Measurements from ENCODE around the gene ALDH18A1.
A peak's percentile ranks its signal among the peaks of the same experiment; 100 is the strongest.

ALDH18A1 gene

DNA sequence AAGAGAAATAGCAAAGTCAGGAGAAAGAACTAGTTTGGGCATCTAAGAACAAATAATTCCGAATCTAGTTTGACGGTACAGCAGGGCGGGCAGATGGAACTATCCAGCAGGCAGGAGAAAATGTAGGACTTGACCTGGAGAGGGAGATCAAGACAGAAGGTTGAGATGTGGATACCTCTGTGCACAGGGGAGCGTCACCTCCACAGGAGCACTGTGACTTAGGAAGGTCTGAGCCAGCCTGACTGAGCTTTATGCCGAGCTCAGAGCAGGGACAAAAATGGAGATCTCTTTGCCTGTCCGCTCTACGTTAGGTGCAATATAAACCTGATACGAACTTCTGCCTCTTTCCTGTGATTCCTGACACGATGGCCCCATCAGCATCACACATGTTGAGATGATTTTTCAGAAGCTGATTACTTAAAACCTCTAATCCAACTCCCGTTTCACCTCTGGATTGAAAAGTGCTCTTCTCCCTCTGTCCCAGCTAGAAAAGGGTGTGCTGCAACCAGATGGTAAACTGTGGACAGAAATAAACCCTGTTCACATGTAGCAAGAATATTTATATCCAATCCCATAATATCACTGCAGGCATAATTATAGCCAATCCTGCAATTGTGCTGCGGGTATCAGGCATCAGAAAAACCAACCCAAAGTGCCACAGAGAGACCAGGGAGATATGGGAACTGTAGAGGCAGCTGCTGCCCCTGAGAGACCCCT is 81.7 kb downstream of the ALDH18A1 start:
- DNase-seq = no peak

- DNase-seq = no peak
Measured at GRCh38 chr10:95573964-95574604, 82.4 kb downstream of the ALDH18A1 start.

- no peak for DNase-seq
Measured at GRCh38 chr10:95573527-95573926, 83.0 kb downstream of the ALDH18A1 start.

DNA sequence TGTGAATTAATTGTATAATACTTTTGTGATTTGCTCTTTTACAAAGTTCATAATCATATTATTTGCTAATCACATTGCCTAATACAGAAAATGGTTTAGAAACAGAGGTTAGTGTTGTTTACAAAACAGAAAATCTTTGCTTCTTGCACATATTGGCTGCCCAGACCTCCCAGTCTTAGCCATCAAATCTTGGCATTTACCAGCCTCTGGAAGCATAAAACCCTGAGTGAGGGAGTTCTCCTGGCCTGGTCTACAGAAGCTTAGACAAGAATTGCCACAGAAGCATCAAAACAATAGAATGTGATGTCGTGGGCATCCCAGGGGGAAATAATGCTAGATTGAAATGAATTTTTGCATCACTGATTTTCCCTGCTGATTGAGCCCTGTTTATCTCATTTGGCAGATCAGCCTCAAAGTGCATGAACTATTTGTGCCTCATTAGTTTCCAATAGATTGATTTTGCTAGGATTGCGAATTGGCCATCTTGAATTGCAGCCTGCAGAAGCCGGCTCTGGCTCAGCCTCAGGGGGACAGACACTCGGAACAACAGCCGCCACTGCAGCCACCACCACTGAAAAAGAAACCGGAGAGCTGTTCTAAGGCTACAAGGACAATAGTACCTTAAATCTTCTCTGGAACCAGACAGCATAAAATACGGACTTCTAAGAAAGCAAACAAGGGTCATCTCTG is 84.2 kb downstream of the ALDH18A1 start:
- no peak for DNase-seq

- DNase-seq = no peak
Measured at GRCh38 chr10:95571390-95571789, 85.1 kb downstream of the ALDH18A1 start.

GRCh38 chr10:95569368-95569767 is 87.1 kb downstream of the ALDH18A1 start:
- DNase-seq = no peak

GRCh38 chr10:95567903-95568630 is 88.4 kb downstream of the ALDH18A1 start:
- no peak for DNase-seq

DNA sequence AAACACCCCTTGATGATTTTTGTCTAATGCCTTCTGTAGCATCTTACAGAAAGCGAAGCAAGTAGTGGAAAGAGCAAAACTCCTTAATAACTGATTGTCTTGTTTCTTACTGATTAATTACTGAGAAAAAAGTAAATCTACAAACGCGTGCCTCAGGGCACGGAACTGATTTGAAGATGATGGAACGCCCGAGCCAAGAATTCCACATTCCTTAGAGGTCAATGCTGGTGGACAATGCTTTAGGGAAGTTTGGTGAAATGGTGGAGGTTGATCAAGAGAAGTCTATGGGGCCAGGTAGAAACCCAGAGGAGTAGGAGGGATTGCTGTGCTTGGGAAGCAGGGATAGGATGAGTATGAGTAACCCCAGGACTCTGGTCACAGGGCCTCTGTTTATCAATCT is 90.4 kb downstream of the ALDH18A1 start:
- no peak for DNase-seq

- no peak for DNase-seq
Measured at GRCh38 chr10:95565336-95565735, 91.2 kb downstream of the ALDH18A1 start.

- no peak for DNase-seq
Measured at GRCh38 chr10:95564291-95564690, 92.2 kb downstream of the ALDH18A1 start.

GRCh38 chr10:95562341-95562965 is 94.1 kb downstream of the ALDH18A1 start:
- DNase-seq = no peak

DNA sequence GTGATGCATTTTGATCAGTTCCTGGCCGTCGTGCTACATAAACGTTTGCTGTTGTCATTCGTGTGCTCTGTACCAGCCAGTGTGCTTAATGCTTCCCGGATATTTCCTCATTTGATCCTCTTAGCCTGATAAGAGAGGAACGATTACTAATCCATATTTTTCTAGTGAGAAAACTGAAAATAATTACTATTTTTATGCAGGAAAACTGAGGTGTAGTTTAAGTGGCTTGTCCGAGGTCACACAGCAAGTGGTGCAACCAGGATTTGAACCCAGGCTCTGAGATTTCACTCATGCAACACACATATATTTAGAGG is 94.7 kb downstream of the ALDH18A1 start:
- DNase-seq = no peak

DNA sequence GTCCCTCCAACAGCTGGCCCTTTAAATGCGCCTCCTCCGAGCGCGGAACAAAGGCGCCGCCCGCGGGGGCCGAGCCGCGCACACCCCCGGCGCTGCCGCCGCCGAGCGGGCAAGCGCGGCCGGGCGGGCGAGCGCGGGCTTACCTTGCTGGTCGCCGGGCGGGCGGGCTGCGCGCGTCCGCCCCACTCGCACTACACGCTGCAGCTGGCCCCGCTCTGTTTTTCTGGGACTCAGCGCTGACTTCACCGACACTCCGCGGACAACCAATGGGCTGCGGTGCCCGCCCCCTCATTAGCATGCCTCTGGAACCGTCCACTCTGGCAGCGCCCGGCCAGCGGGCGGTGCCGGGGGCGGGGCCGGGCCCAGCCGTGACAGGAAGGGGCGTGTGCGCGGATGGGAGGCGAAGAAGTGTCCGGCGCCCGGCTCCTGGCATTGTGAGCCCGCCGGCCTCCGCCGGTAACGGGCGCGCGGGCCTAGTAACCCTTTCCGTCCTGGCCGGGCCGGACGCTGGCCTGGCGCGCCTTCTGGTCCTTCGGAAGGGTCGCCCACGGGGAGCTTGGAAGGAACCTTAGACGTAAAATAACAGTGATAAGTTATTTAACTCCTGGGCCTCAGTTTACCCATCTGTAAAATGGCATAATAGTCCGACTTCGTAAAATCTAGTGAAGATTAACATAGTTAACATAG is 95.2 kb downstream of the ALDH18A1 start, which contains the start of gene SORBS1:
Gene SORBS1, minus strand, starts transcription at position 195 of the 687 bp plus-strand sequence. CDS start 120,236 bp downstream, outside the sequence.
- DNase-seq = peak; percentile 70

GRCh38 chr10:95560278-95561176 is 96.0 kb downstream of the ALDH18A1 start:
- no peak for DNase-seq

GRCh38 chr10:95559896-95560277 is 96.6 kb downstream of the ALDH18A1 start:
- DNase-seq = no peak

GRCh38 chr10:95559471-95559870 is 97.0 kb downstream of the ALDH18A1 start:
- no peak for DNase-seq

DNA sequence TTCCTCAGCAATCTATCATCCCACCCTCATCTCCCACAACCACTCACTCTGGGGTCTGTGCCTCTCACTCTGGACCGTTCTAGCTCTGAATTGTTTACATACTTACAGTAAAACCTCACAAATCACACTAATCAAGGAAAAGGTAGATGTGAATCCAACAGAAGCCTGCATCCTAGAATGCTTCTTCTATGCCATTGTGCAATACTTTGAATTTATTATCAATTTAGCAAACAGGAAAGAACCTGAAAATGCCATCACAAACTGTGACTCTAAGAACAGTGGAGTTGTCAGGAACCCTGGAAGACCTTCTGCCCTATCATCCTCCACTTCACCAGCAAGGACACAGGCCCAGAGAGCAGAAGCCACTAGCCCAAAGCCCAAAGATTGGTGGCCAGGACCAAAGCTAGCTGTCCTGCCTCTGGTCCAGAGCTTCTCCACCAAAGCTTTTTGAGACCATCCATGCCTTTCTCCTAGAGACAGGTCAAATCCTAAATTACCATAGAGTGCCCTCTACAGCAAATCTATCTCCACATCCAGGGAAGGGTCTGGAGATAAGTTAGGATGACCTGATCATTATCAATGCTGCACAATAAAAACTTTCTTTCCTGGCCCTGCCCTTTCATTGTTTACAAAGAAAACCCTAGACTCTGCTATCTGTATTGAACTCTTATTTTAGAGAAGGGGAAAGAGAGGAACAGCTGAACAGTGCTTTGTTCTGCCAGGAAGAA is 97.8 kb downstream of the ALDH18A1 start:
- DNase-seq = no peak

DNA sequence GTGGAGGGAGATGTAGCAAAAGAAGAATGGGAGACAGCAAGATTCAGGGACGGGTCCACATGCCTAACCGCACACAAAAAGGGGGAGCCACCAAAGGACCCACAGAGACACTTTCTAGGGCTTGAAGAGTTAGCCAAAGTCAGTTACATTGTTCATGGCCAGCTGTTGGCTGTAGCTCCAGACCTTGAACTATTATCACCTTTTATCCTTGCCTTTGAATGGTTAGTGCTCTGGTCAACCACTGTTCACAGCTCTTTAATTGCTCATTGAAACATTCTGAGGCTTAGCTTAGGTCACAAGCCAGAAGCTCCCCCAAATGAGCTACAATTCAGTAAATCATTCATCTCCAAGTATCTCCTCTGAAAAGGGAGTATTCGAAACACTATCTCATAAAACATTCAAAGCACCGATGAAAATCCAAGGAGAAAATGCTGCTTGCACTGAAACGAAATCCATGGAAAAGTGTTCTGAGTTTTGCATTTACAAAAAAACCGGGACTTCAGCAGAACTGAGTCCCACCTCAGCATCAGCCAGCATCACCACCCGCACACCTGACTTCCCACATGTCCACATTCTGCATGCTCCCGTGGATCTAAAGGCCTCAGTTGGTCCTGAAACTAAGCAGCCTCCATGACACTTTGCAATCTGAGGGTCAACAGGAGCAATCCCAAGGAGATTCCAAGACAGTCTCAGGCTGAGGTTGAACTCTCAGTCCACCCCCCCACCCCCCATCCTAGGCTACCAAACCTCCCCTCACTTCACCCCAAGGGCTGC is 99.3 kb downstream of the ALDH18A1 start:
- no peak for DNase-seq

Data from GF-D8 (cell line).